K562 (cell line): Measurements from ENCODE around the gene CCDC82. TPM values are rescaled to one million over a fixed set of nuclear protein-coding genes. Genes with fewer than 3 reads are reported as not detected.

Experiments used
- ARNT ChIP-seq, 2 experiments: fragments of 450-650 bp; IDR thresholded peaks; 2 replicates each; pipeline ENCODE4 v1.6.1; 2016; ENCODE audit warnings: mild to moderate bottlenecking in 1 of 2
- BRD4 ChIP-seq: fragments of 200-600 bp; sonication (generic); IDR thresholded peaks from 2 replicates; pipeline ENCODE4 v1.6.1; 2017; ENCODE audit warnings: inconsistent platforms
- CBFB ChIP-seq: sonication (generic); formaldehyde crosslinking; IDR thresholded peaks from 2 replicates; pipeline ENCODE4 v1.4.0; 2020; ENCODE audit warnings: mild to moderate bottlenecking, missing genetic modification reagents
- CHD4 ChIP-seq: fragments of 200-600 bp; sonication (generic); IDR thresholded peaks from 3 replicates; pipeline ENCODE4 v1.6.1; 2012; ENCODE audit warnings: low read depth, mild to moderate bottlenecking, mixed read lengths, low read length, inconsistent platforms; ENCODE audit not compliant: insufficient read depth, insufficient replicate concordance, poor library complexity, severe bottlenecking
- ERF ChIP-seq: fragments of 450-650 bp; formaldehyde crosslinking; IDR thresholded peaks from 2 replicates; pipeline ENCODE4 v1.4.0; 2020; ENCODE audit warnings: mild to moderate bottlenecking, mixed read lengths
- HNRNPL ChIP-seq: fragments of 200-400 bp; formaldehyde crosslinking; IDR thresholded peaks from 2 replicates; pipeline ENCODE4 v1.6.1; 2017; ENCODE audit warnings: low read depth, mild to moderate bottlenecking, low read length
- NFE2 ChIP-seq: IDR thresholded peaks from 2 replicates; pipeline ENCODE4 v1.6.1; 2014; ENCODE audit warnings: antibody characterized with exemption, low read depth
- NR4A1 ChIP-seq, 2 experiments: fragments of 250-450 bp in 1 of 2; fragments of 450-650 bp in 1 of 2; sonication (Bioruptor Pico) in 1 of 2; IDR thresholded peaks; 2 replicates each; pipeline versions ENCODE4 v1.4.0 to v1.6.1; 2016 to 2020; ENCODE audit warnings: mild to moderate bottlenecking in 2 of 2, missing compliant biosample characterization in 1 of 2, missing genetic modification characterization in 1 of 2, moderate library complexity in 1 of 2
- RBBP5 ChIP-seq: fragments of 200-600 bp; sonication (generic); IDR thresholded peaks from 2 replicates; pipeline ENCODE4 v1.6.1; 2012; ENCODE audit warnings: borderline replicate concordance, mild to moderate bottlenecking, low read length, control low read depth, inconsistent platforms; ENCODE audit not compliant: insufficient read depth, poor library complexity, severe bottlenecking
- THRAP3 ChIP-seq: fragments of 450-650 bp; IDR thresholded peaks from 2 replicates; pipeline ENCODE4 v1.6.1; 2016; ENCODE audit warnings: mild to moderate bottlenecking, inconsistent platforms, borderline replicate concordance
- ZBTB7A ChIP-seq: IDR thresholded peaks from 2 replicates; pipeline ENCODE4 v1.6.1; 2011; ENCODE audit warnings: low read depth, mild to moderate bottlenecking, low read length, moderate library complexity, borderline replicate concordance; ENCODE audit not compliant: control insufficient read depth
- ZKSCAN3 ChIP-seq: fragments of 250-450 bp; sonication (Bioruptor Pico); IDR thresholded peaks from 2 replicates; pipeline ENCODE4 v1.4.0; 2020
- ZNF586 ChIP-seq: fragments of 450-650 bp; formaldehyde crosslinking; conservative IDR thresholded peaks from 2 replicates; pipeline ENCODE4 v1.4.0; 2020; ENCODE audit warnings: mild to moderate bottlenecking, moderate library complexity
- polyA plus RNA-seq, 8 experiments: library from polyadenylated mRNA; depleted of rRNA in 4 of 8; stranded (reverse) in 5 of 8; unstranded in 3 of 8; fragments of >200 nt; fragmentation: Nextera tagmentation in 2 of 8; fragmentation: Illumina TruSeq in 1 of 8; extraction: Ambion mirVana in 2 of 8; extraction: Trizol in 1 of 8; gene quantifications; 2 replicates each; pipeline versions ENCODE4 v1.2.1 to v1.2.3, GENCODE V29; 2011 to 2014; ENCODE audit warnings: inconsistent platforms in 1 of 8, missing spikeins in 1 of 8
- total RNA-seq, 7 experiments: library from RNA; depleted of rRNA in 6 of 7; stranded (reverse); fragments of >200 nt in 6 of 7; fragmentation: Illumina TruSeq in 2 of 7; extraction: Trizol in 2 of 7; gene quantifications; 2 replicates each; pipeline versions ENCODE4 v1.2.1 to v1.2.3, GENCODE V29; 2011 to 2021; ENCODE audit warnings: low replicate concordance in 1 of 7
- TF ChIP-seq, protein P1 (sequence below), 2 experiments: fragments of 450-650 bp; IDR thresholded peaks; 2 replicates each; pipeline ENCODE4 v1.6.1; 2016; ENCODE audit warnings: mild to moderate bottlenecking in 2 of 2, borderline replicate concordance in 1 of 2, low read depth in 1 of 2, moderate library complexity in 1 of 2
- TF ChIP-seq, protein P2 (sequence below): sonication (generic); IDR thresholded peaks from 2 replicates; pipeline ENCODE4 v1.6.1; 2016
- TF ChIP-seq, protein P3 (sequence below): fragments of 450-650 bp; IDR thresholded peaks from 2 replicates; pipeline ENCODE4 v1.6.1; 2018; ENCODE audit not compliant: partially characterized antibody

CCDC82 gene
- total and polyA plus RNA-seq, 9 of the 15 experiments (the other 6 are each of a cell fraction or from before 2014, with no cell fraction given) = 12.5 to 51.3 (median 24.5) TPM

DNA sequence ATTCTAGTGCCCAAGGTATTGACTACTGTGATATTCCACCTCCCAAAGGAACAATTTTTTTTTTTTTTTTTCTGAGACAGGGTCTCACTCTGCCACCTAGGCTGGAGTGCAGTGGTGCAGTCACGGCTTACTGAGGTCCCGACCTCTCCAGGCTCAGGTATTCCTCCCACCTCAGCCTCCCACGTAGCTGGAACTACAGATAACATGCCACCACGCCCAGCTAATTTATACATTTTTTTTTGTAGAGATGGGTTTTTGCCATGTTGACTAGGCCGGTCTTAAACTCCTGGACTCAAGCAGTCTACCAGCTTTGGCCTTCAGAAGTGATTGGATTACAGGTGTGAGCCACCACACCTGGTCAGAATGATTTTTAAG, 80.1 kb downstream of the CCDC82 start (continued):
- TF ChIP-seq, protein P1, sequence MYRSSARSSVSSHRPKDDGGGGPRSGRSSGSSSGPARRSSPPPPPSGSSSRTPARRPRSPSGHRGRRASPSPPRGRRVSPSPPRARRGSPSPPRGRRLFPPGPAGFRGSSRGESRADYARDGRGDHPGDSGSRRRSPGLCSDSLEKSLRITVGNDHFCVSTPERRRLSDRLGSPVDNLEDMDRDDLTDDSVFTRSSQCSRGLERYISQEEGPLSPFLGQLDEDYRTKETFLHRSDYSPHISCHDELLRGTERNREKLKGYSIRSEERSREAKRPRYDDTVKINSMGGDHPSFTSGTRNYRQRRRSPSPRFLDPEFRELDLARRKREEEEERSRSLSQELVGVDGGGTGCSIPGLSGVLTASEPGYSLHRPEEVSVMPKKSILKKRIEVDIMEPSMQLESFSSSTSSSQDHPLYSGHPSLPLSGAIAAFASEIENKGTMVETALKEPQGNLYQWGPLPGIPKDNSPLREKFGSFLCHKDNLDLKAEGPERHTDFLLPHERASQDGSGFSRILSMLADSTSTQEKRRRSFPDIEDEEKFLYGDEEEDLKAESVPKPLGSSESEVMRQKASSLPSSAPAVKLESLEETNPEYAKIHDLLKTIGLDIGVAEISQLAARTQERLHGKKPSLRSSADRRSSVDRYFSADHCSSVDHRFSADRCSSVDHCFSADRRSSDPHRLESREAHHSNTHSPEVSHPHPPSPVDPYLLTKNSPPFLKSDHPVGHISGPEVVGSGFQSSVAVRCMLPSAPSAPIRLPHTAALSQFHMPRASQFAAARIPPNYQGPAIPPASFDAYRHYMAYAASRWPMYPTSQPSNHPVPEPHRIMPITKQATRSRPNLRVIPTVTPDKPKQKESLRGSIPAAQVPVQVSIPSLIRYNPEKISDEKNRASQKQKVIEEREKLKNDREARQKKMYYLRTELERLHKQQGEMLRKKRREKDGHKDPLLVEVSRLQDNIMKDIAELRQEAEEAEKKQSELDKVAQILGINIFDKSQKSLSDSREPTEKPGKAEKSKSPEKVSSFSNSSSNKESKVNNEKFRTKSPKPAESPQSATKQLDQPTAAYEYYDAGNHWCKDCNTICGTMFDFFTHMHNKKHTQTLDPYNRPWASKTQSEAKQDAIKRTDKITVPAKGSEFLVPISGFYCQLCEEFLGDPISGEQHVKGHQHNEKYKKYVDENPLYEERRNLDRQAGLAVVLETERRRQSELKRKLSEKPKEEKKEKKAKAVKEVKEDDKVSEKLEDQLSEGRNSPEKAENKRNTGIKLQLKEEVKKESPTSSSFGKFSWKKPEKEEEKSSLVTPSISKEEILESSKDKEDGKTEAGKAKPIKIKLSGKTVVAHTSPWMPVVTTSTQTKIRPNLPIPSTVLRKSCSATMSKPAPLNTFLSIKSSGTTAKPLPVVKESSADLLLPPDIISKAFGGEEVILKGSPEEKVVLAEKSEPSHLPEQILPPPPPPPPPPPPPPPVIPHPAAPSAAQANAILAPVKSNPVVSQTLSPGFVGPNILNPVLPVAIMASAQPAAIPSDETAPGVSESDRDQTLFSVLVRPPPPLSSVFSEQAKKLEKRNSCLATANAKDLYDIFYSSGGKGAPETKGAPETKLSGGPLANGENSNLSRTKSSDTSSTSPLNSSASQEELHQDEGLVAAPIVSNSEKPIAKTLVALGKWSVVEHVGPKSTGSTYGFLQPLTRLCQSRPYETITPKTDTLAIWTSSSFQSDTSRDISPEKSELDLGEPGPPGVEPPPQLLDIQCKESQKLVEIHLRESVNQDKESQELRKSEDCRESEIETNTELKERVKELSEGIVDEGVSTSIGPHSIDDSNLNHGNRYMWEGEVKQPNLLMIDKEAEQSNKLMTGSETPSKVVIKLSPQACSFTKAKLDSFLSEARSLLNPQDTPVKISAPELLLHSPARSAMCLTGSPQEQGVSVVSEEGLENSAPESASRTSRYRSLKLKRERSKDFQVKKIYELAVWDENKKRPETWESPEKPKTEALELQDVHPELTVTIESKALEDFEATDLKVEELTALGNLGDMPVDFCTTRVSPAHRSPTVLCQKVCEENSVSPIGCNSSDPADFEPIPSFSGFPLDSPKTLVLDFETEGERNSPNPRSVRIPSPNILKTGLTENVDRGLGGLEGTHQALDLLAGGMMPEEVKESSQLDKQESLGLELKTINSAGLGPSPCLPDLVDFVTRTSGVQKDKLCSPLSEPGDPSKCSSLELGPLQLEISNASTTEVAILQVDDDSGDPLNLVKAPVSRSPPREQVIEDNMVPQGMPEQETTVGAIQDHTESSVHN (IDR thresholded peaks at IDR 0.05; ENCODE audit: borderline replicate concordance in 1 of 2, low read depth in 1 of 2) = no peak
- TF ChIP-seq NFE2 = no peak
- TF ChIP-seq, protein P2, sequence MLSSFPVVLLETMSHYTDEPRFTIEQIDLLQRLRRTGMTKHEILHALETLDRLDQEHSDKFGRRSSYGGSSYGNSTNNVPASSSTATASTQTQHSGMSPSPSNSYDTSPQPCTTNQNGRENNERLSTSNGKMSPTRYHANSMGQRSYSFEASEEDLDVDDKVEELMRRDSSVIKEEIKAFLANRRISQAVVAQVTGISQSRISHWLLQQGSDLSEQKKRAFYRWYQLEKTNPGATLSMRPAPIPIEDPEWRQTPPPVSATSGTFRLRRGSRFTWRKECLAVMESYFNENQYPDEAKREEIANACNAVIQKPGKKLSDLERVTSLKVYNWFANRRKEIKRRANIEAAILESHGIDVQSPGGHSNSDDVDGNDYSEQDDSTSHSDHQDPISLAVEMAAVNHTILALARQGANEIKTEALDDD = 0 out of 2 replicates have a peak, but pooled peaks have one; percentile 22
- no peak for TF ChIP-seq RBBP5
- no peak for TF ChIP-seq CHD4
- no peak for TF ChIP-seq ZKSCAN3
- no peak for TF ChIP-seq ZNF586 (CRISPR knock-in tag)
- no peak for TF ChIP-seq HNRNPL
- TF ChIP-seq NR4A1 (CRISPR knock-in tag; IDR thresholded peaks at IDR 0.05) = no peak
- TF ChIP-seq NR4A1 (tag; IDR thresholded peaks at IDR 0.05) = no peak
- TF ChIP-seq ERF (CRISPR knock-in tag) = no peak
- TF ChIP-seq CBFB (CRISPR knock-in tag) = no peak
- no peak for TF ChIP-seq ARNT (IDR thresholded peaks at IDR 0.05)
- TF ChIP-seq BRD4 = no peak
- TF ChIP-seq, protein P3, sequence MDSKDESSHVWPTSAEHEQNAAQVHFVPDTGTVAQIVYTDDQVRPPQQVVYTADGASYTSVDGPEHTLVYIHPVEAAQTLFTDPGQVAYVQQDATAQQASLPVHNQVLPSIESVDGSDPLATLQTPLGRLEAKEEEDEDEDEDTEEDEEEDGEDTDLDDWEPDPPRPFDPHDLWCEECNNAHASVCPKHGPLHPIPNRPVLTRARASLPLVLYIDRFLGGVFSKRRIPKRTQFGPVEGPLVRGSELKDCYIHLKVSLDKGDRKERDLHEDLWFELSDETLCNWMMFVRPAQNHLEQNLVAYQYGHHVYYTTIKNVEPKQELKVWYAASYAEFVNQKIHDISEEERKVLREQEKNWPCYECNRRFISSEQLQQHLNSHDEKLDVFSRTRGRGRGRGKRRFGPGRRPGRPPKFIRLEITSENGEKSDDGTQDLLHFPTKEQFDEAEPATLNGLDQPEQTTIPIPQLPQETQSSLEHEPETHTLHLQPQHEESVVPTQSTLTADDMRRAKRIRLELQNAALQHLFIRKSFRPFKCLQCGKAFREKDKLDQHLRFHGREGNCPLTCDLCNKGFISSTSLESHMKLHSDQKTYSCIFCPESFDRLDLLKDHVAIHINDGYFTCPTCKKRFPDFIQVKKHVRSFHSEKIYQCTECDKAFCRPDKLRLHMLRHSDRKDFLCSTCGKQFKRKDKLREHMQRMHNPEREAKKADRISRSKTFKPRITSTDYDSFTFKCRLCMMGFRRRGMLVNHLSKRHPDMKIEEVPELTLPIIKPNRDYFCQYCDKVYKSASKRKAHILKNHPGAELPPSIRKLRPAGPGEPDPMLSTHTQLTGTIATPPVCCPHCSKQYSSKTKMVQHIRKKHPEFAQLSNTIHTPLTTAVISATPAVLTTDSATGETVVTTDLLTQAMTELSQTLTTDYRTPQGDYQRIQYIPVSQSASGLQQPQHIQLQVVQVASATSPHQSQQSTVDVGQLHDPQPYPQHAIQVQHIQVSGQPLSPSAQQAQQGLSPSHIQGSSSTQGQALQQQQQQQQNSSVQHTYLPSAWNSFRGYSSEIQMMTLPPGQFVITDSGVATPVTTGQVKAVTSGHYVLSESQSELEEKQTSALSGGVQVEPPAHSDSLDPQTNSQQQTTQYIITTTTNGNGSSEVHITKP = no peak
- no peak for TF ChIP-seq ZBTB7A
- no peak for TF ChIP-seq THRAP3
